Left hindlimb (tissue), 1 donor: ENCODE measurements around the gene GATM.
"Not testable (repeated sequence)": the region's sequence is repeated elsewhere in the genome, so short reads cannot be mapped to it uniquely, and the experiment has no call there.

ENCODE experiments used
- DNase-seq: peaks from one replicate; pipeline ENCODE4 v3.0.0-alpha.2; 2018

Gene GATM

GRCh38 chr15:45349623-45350022, 28.7 kb downstream of the GATM start:
- DNase-seq = no peak

DNA sequence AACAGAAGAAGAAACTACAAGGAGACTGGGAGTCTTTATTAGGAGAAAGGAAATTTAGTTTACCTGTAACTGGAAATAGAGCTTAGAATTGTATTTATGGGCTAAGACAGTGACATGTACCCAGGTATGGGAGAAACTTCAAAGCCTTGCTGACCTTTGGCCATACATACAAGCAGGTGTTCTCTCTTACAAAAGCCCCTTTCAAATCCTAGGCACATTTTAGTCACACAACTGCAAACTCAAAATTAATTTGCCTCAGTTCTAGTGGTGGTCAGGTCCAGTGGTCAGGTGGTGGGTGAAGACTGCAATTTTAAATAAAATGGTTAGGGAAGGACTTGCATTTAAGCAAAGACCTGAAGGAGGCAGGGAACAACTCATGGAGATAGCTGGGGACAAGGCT, 30.4 kb downstream of the GATM start:
- no peak for DNase-seq

DNA sequence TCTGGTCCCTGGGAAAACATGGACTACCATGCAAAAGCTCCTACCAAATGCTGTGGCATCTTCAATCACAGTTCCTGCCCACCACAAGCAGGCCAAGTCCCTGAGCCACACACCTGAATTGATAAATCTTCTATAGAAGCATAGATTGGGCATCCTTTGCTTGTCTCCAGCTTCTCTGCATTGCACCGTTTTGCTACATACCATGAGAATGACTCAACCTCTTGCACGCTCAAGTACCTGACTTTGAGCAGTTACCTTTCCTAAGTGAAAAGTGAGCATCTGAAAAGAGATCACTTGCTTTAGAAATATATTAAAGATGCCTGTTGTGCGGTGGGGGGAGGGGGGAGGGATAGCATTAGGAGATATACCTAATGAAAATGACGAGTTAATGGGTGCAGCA, 31.3 kb downstream of the GATM start:
- no peak for DNase-seq

- no peak for DNase-seq
Measured at GRCh38 chr15:45346381-45346780, 32.0 kb downstream of the GATM start.

DNA sequence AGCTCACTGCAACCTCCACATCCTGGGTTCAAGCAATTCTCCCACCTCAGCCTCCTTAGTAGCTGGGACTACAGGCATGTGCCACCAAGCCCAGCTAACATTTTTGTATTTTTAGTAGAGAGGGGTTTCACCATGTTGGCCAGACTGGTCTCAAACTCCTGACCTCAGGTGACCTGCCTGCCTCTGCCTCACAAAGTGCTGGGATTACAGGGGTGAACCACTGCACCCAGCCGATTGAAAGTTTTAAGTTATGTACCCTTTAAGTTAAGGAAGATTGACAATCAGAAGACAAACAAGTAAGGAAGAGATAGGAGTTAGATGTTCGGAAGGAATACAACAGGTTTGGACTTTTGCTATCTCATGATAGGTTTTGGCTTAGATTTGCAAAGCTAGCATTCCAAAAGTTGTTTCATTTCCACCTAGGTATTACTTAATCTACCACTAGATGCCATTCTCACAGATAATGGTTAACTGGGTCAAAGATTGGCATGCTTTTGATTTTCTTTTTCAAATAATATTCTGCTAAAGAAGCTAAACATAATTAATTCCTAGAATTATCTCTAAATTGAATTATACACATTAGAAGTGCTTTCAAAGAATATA, 35.0 kb downstream of the GATM start:
- no peak for DNase-seq

- no peak for DNase-seq
Measured at GRCh38 chr15:45341790-45342189, 36.6 kb downstream of the GATM start.

DNA sequence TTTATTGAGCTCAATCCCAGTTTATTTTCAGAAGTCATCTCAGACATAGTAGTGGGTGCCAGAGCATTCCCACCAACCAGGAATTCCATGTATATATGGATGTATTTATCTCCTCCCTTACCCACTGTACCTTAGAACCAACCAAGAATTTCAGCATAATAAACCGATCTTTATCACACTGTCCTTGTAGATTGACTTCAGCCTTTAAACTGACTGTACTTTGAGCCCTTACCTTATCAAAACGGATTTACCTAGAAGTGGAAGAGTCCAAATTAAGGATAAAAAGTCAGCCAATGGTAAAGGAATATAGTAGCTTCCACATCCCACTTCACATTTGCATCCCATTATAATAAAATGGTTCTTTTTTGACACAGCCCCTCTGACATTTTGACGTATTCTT, 37.9 kb downstream of the GATM start:
- DNase-seq = no peak

DNA sequence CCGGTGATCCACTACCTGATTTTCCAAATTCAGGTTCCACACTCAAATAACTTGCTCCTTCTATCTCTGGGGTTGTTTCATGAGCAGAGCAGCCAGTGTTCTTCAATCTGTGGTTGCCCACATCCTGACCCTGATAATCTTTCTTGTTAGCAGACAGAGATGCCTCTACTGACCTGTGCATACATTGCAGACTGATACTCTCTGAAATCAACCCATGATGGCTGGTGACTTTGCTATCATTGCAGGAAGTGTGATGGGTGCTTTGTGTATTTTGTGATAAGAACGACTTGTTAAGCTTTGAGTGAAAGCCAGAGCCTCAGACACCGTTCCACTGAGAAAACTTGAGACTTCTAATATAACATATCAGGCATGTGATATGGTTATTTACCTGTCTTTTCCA, 39.9 kb downstream of the GATM start:
- no peak for DNase-seq

DNA sequence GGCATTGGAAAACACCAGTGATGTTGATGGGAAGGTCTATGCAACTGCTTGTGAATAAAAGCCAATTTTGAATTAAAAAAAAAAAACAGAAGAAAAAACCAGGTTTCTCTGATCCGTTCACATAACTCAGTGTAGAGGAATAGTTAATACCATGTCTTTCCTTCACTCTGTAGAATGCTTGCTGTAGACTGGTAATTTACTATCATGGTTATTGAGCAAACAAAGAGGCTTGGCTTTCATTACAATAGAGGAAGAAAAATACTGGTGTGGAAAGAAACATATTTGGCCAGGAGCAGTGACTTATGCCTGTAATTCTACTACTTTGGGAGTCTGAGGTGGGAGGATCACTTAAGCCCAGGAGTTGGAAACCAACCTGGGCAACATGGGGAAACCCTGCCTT, 41.1 kb downstream of the GATM start:
- no peak for DNase-seq

GRCh38 chr15:45333550-45333949, 44.8 kb downstream of the GATM start:
- DNase-seq = peak; percentile 65

GRCh38 chr15:45332694-45333093, 45.6 kb downstream of the GATM start:
- no peak for DNase-seq

GRCh38 chr15:45331972-45332371, 46.4 kb downstream of the GATM start:
- no peak for DNase-seq

DNA sequence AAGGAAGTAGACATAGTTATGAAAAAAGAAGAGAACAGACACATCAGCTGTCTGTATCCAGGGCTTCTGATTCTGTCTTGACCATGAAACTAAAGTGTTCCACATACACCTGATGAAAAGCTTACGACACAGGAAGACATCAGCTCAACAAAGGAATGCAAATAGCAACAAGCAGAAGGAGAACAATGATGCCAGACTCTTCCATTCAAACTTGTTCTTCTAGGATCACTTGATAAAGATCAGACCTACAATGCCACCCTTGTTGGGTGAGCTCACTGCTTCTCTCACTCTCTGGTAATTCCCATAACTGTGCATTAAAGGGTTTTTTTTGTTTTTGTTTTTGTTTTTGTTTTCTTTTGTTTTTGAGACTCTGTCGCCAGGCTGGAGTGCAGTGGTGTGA, 49.7 kb downstream of the GATM start:
- no peak for DNase-seq

GRCh38 chr15:45326741-45327140, 51.6 kb downstream of the GATM start:
- no peak for DNase-seq

- no peak for DNase-seq
Measured at GRCh38 chr15:45326280-45326679, 52.1 kb downstream of the GATM start.

GRCh38 chr15:45320581-45321205, 57.7 kb downstream of the GATM start:
- DNase-seq = no peak

- no peak for DNase-seq
Measured at GRCh38 chr15:45319472-45320214, 58.7 kb downstream of the GATM start.

DNA sequence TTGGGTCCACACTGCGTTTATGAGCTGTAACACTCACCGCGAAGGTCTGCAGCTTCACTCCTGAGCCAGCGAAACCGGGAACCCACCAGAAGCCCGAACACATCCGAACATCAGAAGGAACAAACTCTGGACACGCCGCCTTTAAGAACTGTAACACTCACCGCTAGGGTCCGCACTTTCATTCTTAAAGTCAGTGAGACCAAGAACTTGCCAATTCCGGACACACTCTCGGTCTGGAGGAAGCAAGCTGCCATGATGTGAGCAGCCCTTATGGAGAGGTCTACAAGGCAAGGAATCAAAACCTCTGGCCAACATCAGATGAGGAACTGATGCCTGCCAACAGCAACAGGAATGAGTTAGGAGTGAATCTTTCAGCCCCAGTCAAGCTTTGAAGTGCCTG, 63.4 kb downstream of the GATM start:
- DNase-seq = no peak

DNA sequence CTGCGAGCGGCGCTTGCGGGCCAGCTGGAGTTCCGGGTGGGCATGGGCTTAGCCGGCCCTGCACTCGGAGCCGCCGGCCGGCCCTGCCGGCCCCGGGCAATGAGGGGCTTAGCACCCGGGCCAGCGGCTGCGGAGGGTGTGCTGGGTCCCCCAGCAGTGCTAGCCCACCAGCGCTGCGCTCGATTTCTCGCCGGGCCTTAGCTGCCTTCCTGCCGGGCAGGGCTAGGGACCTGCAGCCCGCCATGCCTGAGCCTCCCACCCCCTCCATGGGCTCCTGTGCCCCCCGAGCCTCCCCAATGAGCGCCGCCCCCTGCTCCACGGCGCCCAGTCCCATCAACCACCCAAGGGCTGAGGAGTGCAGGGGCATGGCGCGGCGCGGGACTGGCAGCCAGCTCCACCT, 64.2 kb downstream of the GATM start:
- not testable (repeated sequence) for DNase-seq
